Esophagus squamous epithelium (tissue), 5 donors: ENCODE measurements around the gene THOC2. TPM values are rescaled to one million over a fixed set of nuclear protein-coding genes. Genes with fewer than 3 reads are reported as not detected.
"Not testable (repeated sequence)": the region's sequence is repeated elsewhere in the genome, so short reads cannot be mapped to it uniquely, and the experiment has no call there.

Experiments
- DNase-seq: peaks from one replicate; lab custom pipeline; 2025; lab: John Stamatoyannopoulos, UW
- H3K27ac ChIP-seq, 4 donors: fragments of 200-600 bp; sonication (generic); one replicate each; pipeline ENCODE4 v1.5.1; 2016 to 2019; ENCODE audit warnings: mild to moderate bottlenecking in 1 of 4
- H3K27me3 ChIP-seq, 4 donors: fragments of 200-600 bp; sonication (generic); 1 replicate in 3 of 4; 2 replicates in 1 of 4; pipeline versions ENCODE4 v1.5.1 to v1.6.0; 2017 to 2021; ENCODE audit warnings: antibody characterized with exemption in 1 of 4
- H3K36me3 ChIP-seq, 3 donors: fragments of 200-600 bp; sonication (generic); one replicate each; pipeline ENCODE4 v1.5.1; 2016 to 2019
- H3K4me1 ChIP-seq, 3 donors: fragments of 200-600 bp; sonication (generic); one replicate each; pipeline ENCODE4 v1.5.1; 2017 to 2019
- H3K4me3 ChIP-seq, 4 donors: fragments of 200-600 bp; sonication (generic); 1 replicate in 3 of 4; 2 replicates in 1 of 4; pipeline ENCODE4 v1.5.1; 2016 to 2019; ENCODE audit warnings: mild to moderate bottlenecking in 2 of 4, moderate library complexity in 1 of 4
- H3K9me3 ChIP-seq, 3 donors: fragments of 200-600 bp; sonication (generic); one replicate each; pipeline ENCODE4 v1.5.1; 2016 to 2019
- POLR2A ChIP-seq, 4 donors: fragments of 450-650 bp; IDR thresholded peaks; one replicate each; pipeline ENCODE4 v1.6.1; 2017; ENCODE audit warnings: antibody characterized with exemption in 4 of 4, mild to moderate bottlenecking in 4 of 4, moderate library complexity in 3 of 4
- WGBS, 2 donors: methylation state at CpG; one replicate each; pipeline ENCODE4 v1.1.5; 2018; 5-methylcytosine and 5-hydroxymethylcytosine counted together
- intact Hi-C: fragments of 100-400 bp; cut with DNase I; formaldehyde crosslinking; loops from one replicate; pipeline ENCODE4 v1.15.0; 2022
- total RNA-seq, 4 donors: library from RNA; depleted of rRNA; stranded (reverse); fragments of >200 nt; gene quantifications; one replicate each; pipeline ENCODE4 v1.1.0, GENCODE V29; 2016
- TF ChIP-seq, protein P1 (sequence below), 6 experiments: fragments of 450-650 bp in 4 of 6; fragments of 200-600 bp in 2 of 6; sonication (generic) in 2 of 6; IDR thresholded peaks; one replicate each; pipeline ENCODE4 v1.5.1; 2016 to 2019; ENCODE audit warnings: antibody characterized with exemption in 6 of 6, mild to moderate bottlenecking in 4 of 6, moderate library complexity in 4 of 6
- donor health status: DM: yes; HTN: yes; CAD: no.

Gene THOC2
- total RNA-seq, 4 donors from 2014 or later: 36.4 to 108 (median 63.8) TPM

GRCh38 chrX:123720486-123720885 lies 12.4 kb downstream of the THOC2 start:
- no peaks in the 10 kb centered on the region for H3K4me1 ChIP-seq
- no peak overlapping the region for H3K27ac ChIP-seq
- H3K36me3 ChIP-seq: no peaks in the 10 kb centered on the region
- DNase-seq: no peak
- TF ChIP-seq POLR2A (IDR thresholded peaks at IDR 0.05): no peak
- TF ChIP-seq, protein P1, sequence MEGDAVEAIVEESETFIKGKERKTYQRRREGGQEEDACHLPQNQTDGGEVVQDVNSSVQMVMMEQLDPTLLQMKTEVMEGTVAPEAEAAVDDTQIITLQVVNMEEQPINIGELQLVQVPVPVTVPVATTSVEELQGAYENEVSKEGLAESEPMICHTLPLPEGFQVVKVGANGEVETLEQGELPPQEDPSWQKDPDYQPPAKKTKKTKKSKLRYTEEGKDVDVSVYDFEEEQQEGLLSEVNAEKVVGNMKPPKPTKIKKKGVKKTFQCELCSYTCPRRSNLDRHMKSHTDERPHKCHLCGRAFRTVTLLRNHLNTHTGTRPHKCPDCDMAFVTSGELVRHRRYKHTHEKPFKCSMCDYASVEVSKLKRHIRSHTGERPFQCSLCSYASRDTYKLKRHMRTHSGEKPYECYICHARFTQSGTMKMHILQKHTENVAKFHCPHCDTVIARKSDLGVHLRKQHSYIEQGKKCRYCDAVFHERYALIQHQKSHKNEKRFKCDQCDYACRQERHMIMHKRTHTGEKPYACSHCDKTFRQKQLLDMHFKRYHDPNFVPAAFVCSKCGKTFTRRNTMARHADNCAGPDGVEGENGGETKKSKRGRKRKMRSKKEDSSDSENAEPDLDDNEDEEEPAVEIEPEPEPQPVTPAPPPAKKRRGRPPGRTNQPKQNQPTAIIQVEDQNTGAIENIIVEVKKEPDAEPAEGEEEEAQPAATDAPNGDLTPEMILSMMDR (IDR thresholded peaks at IDR 0.05): no peak
- no peaks in the 10 kb centered on the region for H3K27me3 ChIP-seq
- intact Hi-C loops: no loop called here
- H3K9me3 ChIP-seq: no peaks in the 10 kb centered on the region
- WGBS, 2 donors: 50 to 65% methylated on average over 2 of the region's 2 CpGs
- no peak overlapping the region for H3K4me3 ChIP-seq

GRCh38 chrX:123713841-123714240 lies 19.0 kb downstream of the THOC2 start:
- no peak for TF ChIP-seq POLR2A (IDR thresholded peaks at IDR 0.05)
- TF ChIP-seq, protein P1 (IDR thresholded peaks at IDR 0.05): no peak
- no peaks in the 10 kb centered on the region for H3K9me3 ChIP-seq
- intact Hi-C loops: no loop called here
- DNase-seq: no peak
- H3K36me3 ChIP-seq: peaks cover 0 to 9% (median 0%) of the 10 kb centered on the region in 3 donors
- H3K27me3 ChIP-seq: no peaks in the 10 kb centered on the region
- no peak overlapping the region for H3K27ac ChIP-seq
- H3K4me1 ChIP-seq: no peaks in the 10 kb centered on the region
- H3K4me3 ChIP-seq: no peak overlapping the region

GRCh38 chrX:123713434-123713833 lies 19.4 kb downstream of the THOC2 start:
- no peak for DNase-seq
- Histone ChIP-seq H3K27ac (no peak overlapping the region), H3K36me3 (peaks cover 0 to 9% (median 0%) of the 10 kb centered on the region in 3 donors), H3K4me1 (no peaks in the 10 kb centered on the region), H3K4me3 (no peak overlapping the region), H3K27me3 (no peaks in the 10 kb centered on the region), H3K9me3 (no peaks in the 10 kb centered on the region)
- intact Hi-C loops: no loop called here
- 49 to 57% methylated on average over 4 of the region's 4 CpGs for WGBS, 2 donors
- TF ChIP-seq, protein P1 (IDR thresholded peaks at IDR 0.05): no peak
- no peak for TF ChIP-seq POLR2A (IDR thresholded peaks at IDR 0.05)

- intact Hi-C loops, DNase-seq, H3K36me3 ChIP-seq, H3K4me1 ChIP-seq, H3K27me3 ChIP-seq, H3K4me3 ChIP-seq, H3K27ac ChIP-seq, H3K9me3 ChIP-seq: not testable (repeated sequence)
- 70% methylated on average over 5 of the region's 5 CpGs; no CpG with 5 or more reads in 1 of the 2 donors for WGBS, 2 donors
These were observed 21.7 kb downstream of the THOC2 start for GRCh38 chrX:123711201-123711600.

GRCh38 chrX:123704781-123705180 lies 28.1 kb downstream of the THOC2 start:
- Histone ChIP-seq H3K27me3 (no peaks in the 10 kb centered on the region), H3K4me3 (no peak overlapping the region), H3K36me3 (no peaks in the 10 kb centered on the region), H3K9me3 (no peaks in the 10 kb centered on the region), H3K27ac (no peak overlapping the region), H3K4me1 (no peaks in the 10 kb centered on the region)
- DNase-seq: no peak
- TF ChIP-seq, protein P1 (IDR thresholded peaks at IDR 0.05): no peak
- TF ChIP-seq POLR2A (IDR thresholded peaks at IDR 0.05): no peak
- intact Hi-C loops: no loop called here
- whole genome bisulfite sequencing, 2 donors: 55 to 79% methylated on average over 2 of the region's 2 CpGs

DNA sequence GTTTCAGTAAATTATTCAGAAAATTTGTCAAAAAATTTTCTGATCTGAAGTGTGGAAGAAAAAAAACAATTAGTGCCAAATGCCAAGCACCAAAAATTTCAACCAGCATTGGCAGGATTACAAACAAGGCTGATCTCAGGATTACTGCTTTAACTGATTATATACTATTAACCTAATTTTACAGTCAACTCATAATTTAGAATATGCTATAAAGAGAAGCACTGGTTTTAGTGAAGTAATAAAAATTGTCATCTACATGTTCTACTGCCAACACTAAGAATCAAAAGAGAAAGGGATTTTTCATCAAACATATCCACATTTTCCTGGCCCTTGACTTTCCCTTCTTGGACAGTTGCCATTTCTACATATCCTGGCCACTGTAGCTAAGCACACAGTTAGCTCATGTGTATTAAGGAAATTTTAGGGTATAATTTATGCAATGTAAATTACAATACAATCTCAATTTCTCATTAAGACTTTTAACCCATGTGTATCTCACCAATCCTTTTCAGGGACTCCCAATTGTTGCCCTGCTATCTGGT lies 33.8 kb downstream of the THOC2 start:
- DNase-seq: no peak
- no peak for TF ChIP-seq POLR2A (IDR thresholded peaks at IDR 0.05)
- TF ChIP-seq, protein P1 (IDR thresholded peaks at IDR 0.05): no peak
- Histone ChIP-seq H3K4me1 (no peaks in the 10 kb centered on the region), H3K36me3 (peaks cover 0 to 6% (median 0%) of the 10 kb centered on the region in 3 donors), H3K27me3 (no peaks in the 10 kb centered on the region), H3K9me3 (no peaks in the 10 kb centered on the region), H3K27ac (no peak overlapping the region), H3K4me3 (no peak overlapping the region)
- intact Hi-C loops: no loop called here
